ENCODE measurements around the gene FETUB.
"Not testable (repeated sequence)": the region's sequence is repeated elsewhere in the genome, so short reads cannot be mapped to it uniquely, and the experiment has no call there.

The FETUB gene

GRCh38 chr3:186679151-186679550 lies 39.0 kb downstream of the FETUB start:
- no peak for DNase-seq

GRCh38 chr3:186680869-186681268 lies 40.7 kb downstream of the FETUB start:
- DNase-seq, result no peak

GRCh38 chr3:186682812-186683211 lies 42.6 kb downstream of the FETUB start:
- no peak for DNase-seq

- no peak for DNase-seq
These were observed 43.8 kb downstream of the FETUB start for GRCh38 chr3:186683979-186684378.

GRCh38 chr3:186686475-186686874 lies 46.3 kb downstream of the FETUB start:
- not testable (repeated sequence) for DNase-seq

GRCh38 chr3:186687120-186687651 lies 47.0 kb downstream of the FETUB start:
- DNase-seq, result no peak

- DNase-seq, result not testable (repeated sequence)
These were observed 50.1 kb downstream of the FETUB start for GRCh38 chr3:186690304-186690703.

- no peak for DNase-seq
These were observed 51.5 kb downstream of the FETUB start for GRCh38 chr3:186691676-186692075.

GRCh38 chr3:186693843-186694242 lies 53.6 kb downstream of the FETUB start:
- DNase-seq, result no peak

GRCh38 chr3:186694288-186695032 lies 54.3 kb downstream of the FETUB start:
- no peak for DNase-seq

GRCh38 chr3:186696522-186696921 lies 56.3 kb downstream of the FETUB start:
- DNase-seq, result no peak

- DNase-seq, result no peak
These were observed 57.3 kb downstream of the FETUB start for GRCh38 chr3:186697510-186697909.

GRCh38 chr3:186700267-186700666 lies 60.1 kb downstream of the FETUB start:
- no peak for DNase-seq

GRCh38 chr3:186702451-186702850 lies 62.3 kb downstream of the FETUB start:
- not testable (repeated sequence) for DNase-seq
